ENCODE data around the gene CBLN1.

DNA sequence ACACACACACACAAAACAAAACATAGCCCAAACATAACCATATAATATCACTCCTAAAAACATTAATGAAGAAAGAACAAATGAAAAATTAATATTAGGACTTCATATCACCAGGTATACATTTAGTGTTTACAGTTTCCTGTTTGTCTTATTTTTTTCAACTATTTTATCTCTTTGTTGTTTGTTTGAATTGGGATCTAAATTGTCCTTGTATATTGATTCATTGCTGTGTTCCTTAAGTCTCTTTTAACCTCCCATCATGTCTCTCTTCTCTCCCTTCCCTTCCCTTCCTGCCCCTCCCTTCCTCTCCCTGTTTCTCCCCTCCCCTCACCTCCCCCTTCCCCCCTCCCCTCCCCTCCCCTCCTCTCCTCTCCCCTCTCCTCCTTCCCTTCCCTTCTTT is 23.8 kb upstream of the CBLN1 start:
- TF ChIP-seq YY1 (IDR thresholded peaks at IDR 0.05; ENCODE audit: insufficient read depth, insufficient read length) (no peak), SUZ12 (IDR thresholded peaks at IDR 0.05; ENCODE audit: extremely low read depth, insufficient read depth, insufficient read length) (no peak)
